IMR-90 (cell line): ENCODE data around the gene ACVR2B. TPM values are rescaled to one million over a fixed set of nuclear protein-coding genes. Genes with fewer than 3 reads are reported as not detected.

Experiments used
- ATAC-seq: fragments of 200-7000 bp; cut with Tn5 transposase; 2 replicates; pipeline ENCODE4 v1.9.1; 2020; ENCODE audit warnings: low read depth, mild to moderate bottlenecking, moderate library complexity
- BruUV-seq: library from RNA; stranded (reverse); fragments of 400-500 nt; replicated peaks from 2 replicates; lab custom pipeline; 2021; lab: Mats Ljungman, UMichigan
- CTCF ChIA-PET: fragments of 300-600 bp; formaldehyde crosslinking; extraction: SDS; loops from one replicate; lab custom pipeline; 2021; ENCODE audit warnings: antibody characterized with exemption; lab: Yijun Ruan, JAX
- POLR2A ChIA-PET: fragments of 300-600 bp; sonication (Branson Sonifier 250); formaldehyde crosslinking; loops from one replicate; lab custom pipeline; 2022; ENCODE audit warnings: antibody characterized with exemption; ENCODE audit not compliant: unreplicated experiment; lab: Charles Lee
- DNase-seq: peaks from one replicate; pipeline ENCODE4 v3.0.0; 2013
- H2AFZ ChIP-seq: replicated peaks from 2 replicates; pipeline ENCODE3; 2013; ENCODE audit warnings: low read length, mild to moderate bottlenecking; ENCODE audit not compliant: poor library complexity
- H2AK5ac ChIP-seq: 2 replicates; pipeline ENCODE4 v1.6.1; 2013; ENCODE audit warnings: low read depth, low read length, inconsistent platforms
- H2AK9ac ChIP-seq: replicated peaks from 2 replicates; pipeline ENCODE3; 2013; ENCODE audit warnings: mild to moderate bottlenecking, low read depth, low read length, moderate library complexity; ENCODE audit not compliant: poor library complexity
- H2BK120ac ChIP-seq: 2 replicates; pipeline ENCODE4 v1.6.1; 2013; ENCODE audit warnings: low read depth, low read length, inconsistent platforms
- H2BK15ac ChIP-seq: 3 replicates; pipeline ENCODE4 v1.6.1; 2013; ENCODE audit warnings: low read depth, low read length, inconsistent platforms
- H2BK20ac ChIP-seq: 2 replicates; pipeline ENCODE4 v1.6.1; 2013; ENCODE audit warnings: low read depth, mild to moderate bottlenecking, inconsistent platforms, low read length, moderate library complexity
- H2BK5ac ChIP-seq: 2 replicates; pipeline ENCODE4 v1.6.1; 2013; ENCODE audit warnings: mild to moderate bottlenecking, low read depth, low read length, inconsistent platforms; ENCODE audit not compliant: poor library complexity, severe bottlenecking
- H3K14ac ChIP-seq: replicated peaks from 2 replicates; pipeline ENCODE4 v1.6.1; 2013; ENCODE audit warnings: low read depth, low read length, inconsistent platforms
- H3K18ac ChIP-seq: 2 replicates; pipeline ENCODE4 v1.6.1; 2013; ENCODE audit warnings: low read depth, low read length, control low read depth
- H3K23ac ChIP-seq: 2 replicates; pipeline ENCODE4 v1.6.1; 2013; ENCODE audit warnings: low read depth, low read length, inconsistent platforms
- H3K27ac ChIP-seq: 2 replicates; pipeline ENCODE4 v1.5.1; 2013; ENCODE audit warnings: mild to moderate bottlenecking, control low read depth, low read length; ENCODE audit not compliant: insufficient read depth
- H3K27me3 ChIP-seq: 2 replicates; pipeline ENCODE4 v1.6.1; 2013; ENCODE audit warnings: low read length; ENCODE audit not compliant: control insufficient read depth, insufficient read depth
- H3K36me3 ChIP-seq: 2 replicates; pipeline ENCODE4 v1.6.1; 2013; ENCODE audit warnings: low read length, mixed read lengths; ENCODE audit not compliant: control insufficient read depth, insufficient read depth
- H3K4ac ChIP-seq: 2 replicates; pipeline ENCODE4 v1.6.1; 2013; ENCODE audit warnings: low read depth, low read length, inconsistent platforms
- H3K4me1 ChIP-seq: 2 replicates; pipeline ENCODE4 v1.6.1; 2013; ENCODE audit warnings: low read length, mixed read lengths; ENCODE audit not compliant: control insufficient read depth, insufficient read depth
- H3K4me2 ChIP-seq: 2 replicates; pipeline ENCODE4 v1.6.1; 2013; ENCODE audit warnings: low read depth, mild to moderate bottlenecking, control low read depth, low read length, moderate library complexity
- H3K4me3 ChIP-seq: 2 replicates; pipeline ENCODE4 v1.5.1; 2013; ENCODE audit warnings: low read depth, mild to moderate bottlenecking, control low read depth, low read length, moderate library complexity; ENCODE audit not compliant: insufficient read depth
- H3K56ac ChIP-seq: 2 replicates; pipeline ENCODE4 v1.6.1; 2013; ENCODE audit warnings: low read length, inconsistent platforms; ENCODE audit not compliant: insufficient read depth; ENCODE audit errors: extremely low read depth
- H3K79me1 ChIP-seq, 2 experiments: 2 replicates each; pipeline ENCODE4 v1.6.1; 2013; ENCODE audit warnings: low read length in 2 of 2, inconsistent platforms in 1 of 2, low read depth in 1 of 2
- H3K9ac ChIP-seq: 2 replicates; pipeline ENCODE4 v1.6.1; 2013; ENCODE audit warnings: low read depth, low read length, control low read depth
- H3K9me1 ChIP-seq: 2 replicates; pipeline ENCODE4 v1.6.1; 2013; ENCODE audit warnings: low read length, inconsistent platforms; ENCODE audit not compliant: insufficient read depth
- H3K9me3 ChIP-seq: 2 replicates; pipeline ENCODE4 v1.6.1; 2013; ENCODE audit warnings: low read length; ENCODE audit not compliant: control insufficient read depth, insufficient read depth
- H4K20me1 ChIP-seq: 2 replicates; pipeline ENCODE4 v1.6.1; 2013; ENCODE audit warnings: low read length, inconsistent platforms; ENCODE audit not compliant: insufficient read depth
- H4K5ac ChIP-seq: 2 replicates; pipeline ENCODE4 v1.6.1; 2013; ENCODE audit warnings: mild to moderate bottlenecking, low read depth, low read length, control low read depth
- H4K8ac ChIP-seq, 2 experiments: 2 replicates each; pipeline ENCODE4 v1.6.1; 2013; ENCODE audit warnings: low read depth in 2 of 2, low read length in 2 of 2, control low read depth in 1 of 2, inconsistent platforms in 1 of 2
- H4K91ac ChIP-seq: 2 replicates; pipeline ENCODE4 v1.6.1; 2013; ENCODE audit warnings: low read depth, low read length, inconsistent platforms; ENCODE audit not compliant: insufficient read depth
- BHLHE40 ChIP-seq: fragments of 150-350 bp; IDR thresholded peaks from 2 replicates; pipeline ENCODE4 v1.6.1; 2016; ENCODE audit warnings: mild to moderate bottlenecking, low read depth, low read length
- CEBPB ChIP-seq: IDR thresholded peaks from 2 replicates; pipeline ENCODE4 v1.6.1; 2012; ENCODE audit warnings: low read depth, low read length, improper control_type of control experiment
- CHD1 ChIP-seq: IDR thresholded peaks from 2 replicates; pipeline ENCODE4 v1.6.1; 2012; ENCODE audit warnings: low read depth, low read length, improper control_type of control experiment
- CTCF ChIP-seq: conservative IDR thresholded peaks from 2 replicates; pipeline ENCODE4 v1.5.1; 2012; ENCODE audit warnings: mild to moderate bottlenecking, low read depth, low read length, improper control_type of control experiment
- ELK1 ChIP-seq: fragments of 150-350 bp; IDR thresholded peaks from 2 replicates; pipeline ENCODE4 v1.6.1; 2016; ENCODE audit warnings: low read depth, mild to moderate bottlenecking, low read length, moderate library complexity, borderline replicate concordance
- FOS ChIP-seq: fragments of 150-350 bp; IDR thresholded peaks from 2 replicates; pipeline ENCODE4 v1.6.1; 2016; ENCODE audit warnings: low read depth, low read length
- MXI1 ChIP-seq: IDR thresholded peaks from 2 replicates; pipeline ENCODE4 v1.6.1; 2012; ENCODE audit warnings: low read depth, mild to moderate bottlenecking, low read length, moderate library complexity, borderline replicate concordance
- NFE2L2 ChIP-seq: fragments of 150-350 bp; IDR thresholded peaks from 2 replicates; pipeline ENCODE4 v1.6.1; 2016; ENCODE audit warnings: low read depth, mild to moderate bottlenecking, low read length
- POLR2A ChIP-seq: IDR thresholded peaks from 2 replicates; pipeline ENCODE4 v1.6.1; 2012; ENCODE audit warnings: mild to moderate bottlenecking, low read depth, low read length
- RAD21 ChIP-seq: IDR thresholded peaks from 2 replicates; pipeline ENCODE4 v1.6.1; 2012; ENCODE audit warnings: low read length, improper control_type of control experiment
- RFX5 ChIP-seq: IDR thresholded peaks from 2 replicates; pipeline ENCODE4 v1.8.0; 2012; ENCODE audit warnings: low read depth, mild to moderate bottlenecking, low read length, moderate library complexity
- SMC3 ChIP-seq: fragments of 150-350 bp; IDR thresholded peaks from 2 replicates; pipeline ENCODE4 v1.6.1; 2016; ENCODE audit warnings: low read depth, mild to moderate bottlenecking, antibody characterized with exemption, low read length, moderate library complexity
- WGBS, 2 experiments: methylation state at CpG; one replicate each; pipeline versions ENCODE4 v1.1.5 to v1.1.7; 2013; ENCODE audit warnings: missing lambda C conversion rate in 2 of 2; ENCODE audit not compliant: insufficient read length in 1 of 2; ENCODE audit errors: extremely low coverage in 2 of 2; 5-methylcytosine and 5-hydroxymethylcytosine counted together
- dilution Hi-C: fragments of 300-500 bp; cut with HindIII; formaldehyde crosslinking; loops from one replicate; pipeline ENCODE4 v1.14.3; 2018; ENCODE audit warnings: low sequenced_read_pairs; ENCODE audit not compliant: unreplicated experiment
- in situ Hi-C: fragments of 300-500 bp; cut with MboI; formaldehyde crosslinking; loops from 3 replicates; pipeline ENCODE4 v1.14.3; 2019; ENCODE audit warnings: low sequenced_read_pairs, inconsistent platforms, mixed read lengths
- intact Hi-C: fragments of 100-400 bp; cut with micrococcal nuclease; formaldehyde crosslinking; loops from 2 replicates; pipeline ENCODE4 v1.10.0; 2022
- polyA plus RNA-seq, 3 experiments: library from polyadenylated mRNA; depleted of rRNA; stranded (reverse); fragments of >200 nt; gene quantifications; 2 replicates each; pipeline ENCODE4 v1.2.3, GENCODE V29; 2012; ENCODE audit warnings: low replicate concordance in 1 of 3
- total RNA-seq: library from RNA; depleted of rRNA; stranded (reverse); fragments of >200 nt; gene quantifications from 2 replicates; pipeline ENCODE4 v1.2.3, GENCODE V29; 2012

Gene ACVR2B
- total and polyA plus RNA-seq, 2 of the 4 experiments (the other 2 are of a cell fraction), result 0.60 to 1.3 TPM

- Histone ChIP-seq H3K4ac (no peak overlapping the region), H3K4me3 (no peak overlapping the region), H3K4me1 (no peaks in the 10 kb centered on the region), H2BK120ac (no peak overlapping the region), H2BK5ac (no peak overlapping the region), H3K36me3 (peaks cover 11% of the 10 kb centered on the region), H3K4me2 (no peak overlapping the region), H2AK5ac (no peak overlapping the region), H3K79me1 (peaks cover 4 to 14% of the 10 kb centered on the region in 2 experiments; a peak in 3 of 4 replicates), H3K9me1 (no peaks in the 10 kb centered on the region; the same call in 1 of the 2 replicates), H3K56ac (no peak overlapping the region), H3K23ac (no peak overlapping the region), H2BK20ac (no peak overlapping the region), H3K27me3 (no peaks in the 10 kb centered on the region), H3K18ac (no peak overlapping the region), H3K9me3 (no peaks in the 10 kb centered on the region), H3K9ac (no peak overlapping the region), H2AFZ (no peak overlapping the region), H2BK15ac (no peak overlapping the region), H3K14ac (no peak overlapping the region), H4K91ac (no peak overlapping the region), H4K20me1 (peaks cover 14% of the 10 kb centered on the region), H2AK9ac (no peak overlapping the region), H4K8ac (no peak overlapping the region), H3K27ac (no peak overlapping the region), H4K5ac (no peak overlapping the region)
- no peak for DNase-seq
- POLR2A ChIA-PET, result no interaction called here
- no peak for ATAC-seq
- in situ Hi-C loops, result no loop called here
- intact Hi-C loops, result no loop called here
- CTCF ChIA-PET, result no interaction called here
- WGBS, 2 experiments, result 90% methylated on average over 11 of the region's 21 CpGs; no CpG with 5 or more reads in 1 of the 2 experiments
- BruUV-seq, result no TSS peak
- dilution Hi-C loops, result loop anchor here (25.0 kb wide), 1 partner anchor 115 kb away; no protein-coding TSS in a partner anchor
- TF ChIP-seq CHD1 (no peak), SMC3 (no peak), BHLHE40 (no peak), POLR2A (no peak), FOS (no peak), CEBPB (no peak), RAD21 (no peak), ELK1 (no peak), NFE2L2 (no peak), CTCF (no peak), RFX5 (no peak), MXI1 (no peak)
Observed at GRCh38 chr3:38477057-38477820, 23.5 kb downstream of the ACVR2B start.
